OCI-M2 (cell line): ENCODE measurements around the gene PEX14.

ENCODE experiments used
- DNase-seq: peaks from one replicate; lab custom pipeline; 2025; ENCODE audit not compliant: unreplicated experiment; lab: John Stamatoyannopoulos, UW

The PEX14 gene

GRCh38 chr1:10540277-10541005 lies 65.7 kb downstream of the PEX14 start:
- no peak for DNase-seq

GRCh38 chr1:10541286-10541685 lies 66.5 kb downstream of the PEX14 start:
- DNase-seq, result no peak

- no peak for DNase-seq
These were observed 69.5 kb downstream of the PEX14 start for GRCh38 chr1:10544239-10544638.

GRCh38 chr1:10546896-10547295 lies 72.1 kb downstream of the PEX14 start:
- no peak for DNase-seq

GRCh38 chr1:10549904-10550664 lies 75.3 kb downstream of the PEX14 start:
- no peak for DNase-seq

- DNase-seq, result no peak
These were observed 78.4 kb downstream of the PEX14 start for GRCh38 chr1:10553118-10553517.

- no peak for DNase-seq
These were observed 81.1 kb downstream of the PEX14 start for GRCh38 chr1:10555635-10556429.

- DNase-seq, result no peak
These were observed 81.8 kb downstream of the PEX14 start for GRCh38 chr1:10556430-10557005.

GRCh38 chr1:10557714-10558113 lies 83.0 kb downstream of the PEX14 start:
- no peak for DNase-seq

- no peak for DNase-seq
These were observed 84.6 kb downstream of the PEX14 start for GRCh38 chr1:10559386-10559785.

- DNase-seq, result no peak
These were observed 86.7 kb downstream of the PEX14 start for GRCh38 chr1:10561497-10561896.

GRCh38 chr1:10561955-10562354 lies 87.2 kb downstream of the PEX14 start:
- DNase-seq, result no peak

GRCh38 chr1:10564063-10564462 lies 89.3 kb downstream of the PEX14 start:
- no peak for DNase-seq

GRCh38 chr1:10569531-10569930 lies 94.8 kb downstream of the PEX14 start:
- DNase-seq, result no peak

- no peak for DNase-seq
These were observed 100.9 kb downstream of the PEX14 start for GRCh38 chr1:10575616-10576015.

- DNase-seq, result no peak
These were observed 103.3 kb downstream of the PEX14 start for GRCh38 chr1:10578070-10578469.

GRCh38 chr1:10583641-10584040 lies 108.9 kb downstream of the PEX14 start:
- DNase-seq, result no peak

GRCh38 chr1:10585242-10585641 lies 110.5 kb downstream of the PEX14 start:
- no peak for DNase-seq

- no peak for DNase-seq
These were observed 111.4 kb downstream of the PEX14 start for GRCh38 chr1:10586125-10586524.

GRCh38 chr1:10588640-10589039 lies 113.9 kb downstream of the PEX14 start:
- no peak for DNase-seq

GRCh38 chr1:10589074-10589473 lies 114.3 kb downstream of the PEX14 start:
- no peak for DNase-seq
